H1 (cell line): ENCODE measurements around the gene GIPR.

Source experiments
- POLR2A ChIP-seq, 2 experiments: IDR thresholded peaks; 1 replicate in 1 of 2; 2 replicates in 1 of 2; pipeline ENCODE4 v1.6.1; 2011; ENCODE audit warnings: low read depth in 2 of 2, low read length in 2 of 2, mild to moderate bottlenecking in 2 of 2; ENCODE audit errors: control extremely low read depth in 1 of 2
- POLR2AphosphoS5 ChIP-seq: IDR thresholded peaks from 2 replicates; pipeline ENCODE4 v1.6.1; 2011; ENCODE audit warnings: low read depth, low read length

DNA sequence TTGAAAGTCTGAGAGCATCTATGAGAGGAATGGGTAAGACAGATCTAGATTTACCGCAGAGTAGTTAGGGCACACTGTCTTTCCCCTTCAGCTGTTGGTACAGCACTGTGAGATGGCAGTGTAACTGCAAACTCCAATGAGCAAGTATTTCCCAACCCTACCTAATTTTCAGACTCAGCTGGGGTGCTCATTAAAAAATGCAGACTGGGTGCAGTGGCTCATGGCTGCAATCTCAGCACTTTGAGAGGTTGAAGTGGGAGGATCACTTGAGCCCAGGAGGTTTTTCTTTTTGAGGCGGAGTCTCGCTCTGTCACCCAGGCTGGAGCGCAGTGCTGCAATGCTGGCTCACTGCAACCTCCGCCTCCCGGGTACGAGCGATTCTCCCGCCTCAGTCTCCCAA, 37.1 kb downstream of the GIPR start:
- TF ChIP-seq POLR2AphosphoS5, result no peak
- TF ChIP-seq POLR2A (IDR thresholded peaks at IDR 0.05; ENCODE audit: control extremely low read depth in 1 of 2, low read depth in 2 of 2, low read length in 2 of 2), result no peak
